Left ventricle myocardium inferior (tissue), 1 donor: ENCODE measurements around the gene CDC23. TPM values are rescaled to one million over a fixed set of nuclear protein-coding genes. Genes with fewer than 3 reads are reported as not detected.

ENCODE experiments used
- DNase-seq: peaks from one replicate; pipeline ENCODE4 v3.0.0-alpha.2; 2020
- H3K27ac ChIP-seq: fragments of 200-600 bp; replicated peaks from 2 replicates; pipeline ENCODE4 v1.8.0; 2021
- H3K27me3 ChIP-seq: fragments of 200-600 bp; 2 replicates; pipeline ENCODE4 v1.8.0; 2021; ENCODE audit warnings: low read depth
- H3K36me3 ChIP-seq: fragments of 200-600 bp; 2 replicates; pipeline ENCODE4 v1.8.0; 2021
- H3K4me1 ChIP-seq: fragments of 200-600 bp; 2 replicates; pipeline ENCODE4 v1.8.0; 2021
- H3K4me3 ChIP-seq: fragments of 200-600 bp; 2 replicates; pipeline ENCODE4 v1.8.0; 2021; ENCODE audit warnings: mild to moderate bottlenecking, moderate library complexity
- H3K9me3 ChIP-seq: fragments of 200-600 bp; replicated peaks from 2 replicates; pipeline ENCODE4 v1.8.0; 2021
- intact Hi-C: fragments of 100-400 bp; cut with micrococcal nuclease; formaldehyde crosslinking; loops from one replicate; pipeline ENCODE4 v1.11.0; 2022
- total RNA-seq: library from RNA; stranded (reverse); fragmentation: NEBNext Ultra II Directional; extraction: Animal tissue kit (Norgen Biotek cat#: 25700); gene quantifications from one replicate; pipeline ENCODE4 v1.2.1, GENCODE V29; 2021
- TF ChIP-seq, protein P1 (sequence below): fragments of 200-600 bp; IDR thresholded peaks from 2 replicates; pipeline ENCODE4 v1.8.0; 2021; ENCODE audit warnings: antibody characterized with exemption, mild to moderate bottlenecking, borderline replicate concordance
- donor health status: DM: no; HTN: yes; CAD: no; lungs with severe emphysema.

CDC23 gene
- total RNA-seq, 1 donor from 2014 or later = 20.2 TPM

DNA sequence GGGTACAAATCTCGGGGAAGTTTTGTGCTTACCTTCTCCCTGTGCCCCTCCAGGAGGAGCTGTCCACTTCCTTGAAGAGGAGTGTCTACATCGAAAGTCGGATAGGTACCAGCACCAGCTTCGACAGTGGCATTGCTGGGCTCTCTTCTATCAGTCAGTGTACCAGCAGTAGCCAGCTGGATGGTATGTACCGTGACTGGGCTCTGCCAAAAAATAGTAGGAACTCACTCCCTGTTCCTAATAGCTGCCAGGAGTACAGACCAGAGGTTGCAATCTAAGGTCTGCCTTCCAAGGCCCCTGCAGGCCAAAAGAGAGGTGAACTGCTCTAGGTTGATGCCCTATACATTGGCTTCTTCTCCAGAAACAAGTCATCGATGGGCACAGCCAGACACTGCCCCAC lies 30.3 kb downstream of the CDC23 start:
- H3K36me3 ChIP-seq = peaks cover 29% of the 10 kb centered on the region
- H3K9me3 ChIP-seq = no peaks in the 10 kb centered on the region
- DNase-seq = no peak
- H3K4me3 ChIP-seq = no peak overlapping the region
- TF ChIP-seq, protein P1, sequence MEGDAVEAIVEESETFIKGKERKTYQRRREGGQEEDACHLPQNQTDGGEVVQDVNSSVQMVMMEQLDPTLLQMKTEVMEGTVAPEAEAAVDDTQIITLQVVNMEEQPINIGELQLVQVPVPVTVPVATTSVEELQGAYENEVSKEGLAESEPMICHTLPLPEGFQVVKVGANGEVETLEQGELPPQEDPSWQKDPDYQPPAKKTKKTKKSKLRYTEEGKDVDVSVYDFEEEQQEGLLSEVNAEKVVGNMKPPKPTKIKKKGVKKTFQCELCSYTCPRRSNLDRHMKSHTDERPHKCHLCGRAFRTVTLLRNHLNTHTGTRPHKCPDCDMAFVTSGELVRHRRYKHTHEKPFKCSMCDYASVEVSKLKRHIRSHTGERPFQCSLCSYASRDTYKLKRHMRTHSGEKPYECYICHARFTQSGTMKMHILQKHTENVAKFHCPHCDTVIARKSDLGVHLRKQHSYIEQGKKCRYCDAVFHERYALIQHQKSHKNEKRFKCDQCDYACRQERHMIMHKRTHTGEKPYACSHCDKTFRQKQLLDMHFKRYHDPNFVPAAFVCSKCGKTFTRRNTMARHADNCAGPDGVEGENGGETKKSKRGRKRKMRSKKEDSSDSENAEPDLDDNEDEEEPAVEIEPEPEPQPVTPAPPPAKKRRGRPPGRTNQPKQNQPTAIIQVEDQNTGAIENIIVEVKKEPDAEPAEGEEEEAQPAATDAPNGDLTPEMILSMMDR = no peak
- H3K27ac ChIP-seq = peak overlapping the region; percentile 57
- no peaks in the 10 kb centered on the region for H3K27me3 ChIP-seq
- H3K4me1 ChIP-seq = peaks cover 29% of the 10 kb centered on the region
- intact Hi-C loops = no loop called here

DNA sequence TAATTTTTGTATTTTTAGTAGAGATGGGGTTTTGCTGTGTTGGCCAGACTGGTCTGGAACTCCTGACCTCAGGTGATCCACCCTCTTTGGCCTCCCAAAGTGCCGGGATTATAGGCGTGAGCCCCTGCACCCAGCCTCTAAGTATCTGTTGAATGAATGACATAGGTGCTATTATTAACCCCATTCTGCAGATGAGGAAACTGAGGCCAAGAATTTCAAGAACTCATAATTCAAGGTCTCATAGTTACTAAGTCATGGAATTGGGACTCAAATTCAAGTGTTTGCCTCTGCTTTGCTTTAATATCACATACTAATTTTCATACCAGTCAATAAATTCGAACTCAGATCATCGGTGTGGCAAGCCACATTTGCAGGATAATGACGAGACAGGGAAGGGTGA lies 32.3 kb downstream of the CDC23 start:
- no peak for DNase-seq
- no peaks in the 10 kb centered on the region for H3K9me3 ChIP-seq
- H3K4me3 ChIP-seq = no peak overlapping the region
- H3K36me3 ChIP-seq = peaks cover 25% of the 10 kb centered on the region
- peaks cover 47% of the 10 kb centered on the region for H3K4me1 ChIP-seq
- TF ChIP-seq, protein P1 = no peak
- H3K27ac ChIP-seq = no peak overlapping the region
- intact Hi-C loops = no loop called here
- no peaks in the 10 kb centered on the region for H3K27me3 ChIP-seq

DNA sequence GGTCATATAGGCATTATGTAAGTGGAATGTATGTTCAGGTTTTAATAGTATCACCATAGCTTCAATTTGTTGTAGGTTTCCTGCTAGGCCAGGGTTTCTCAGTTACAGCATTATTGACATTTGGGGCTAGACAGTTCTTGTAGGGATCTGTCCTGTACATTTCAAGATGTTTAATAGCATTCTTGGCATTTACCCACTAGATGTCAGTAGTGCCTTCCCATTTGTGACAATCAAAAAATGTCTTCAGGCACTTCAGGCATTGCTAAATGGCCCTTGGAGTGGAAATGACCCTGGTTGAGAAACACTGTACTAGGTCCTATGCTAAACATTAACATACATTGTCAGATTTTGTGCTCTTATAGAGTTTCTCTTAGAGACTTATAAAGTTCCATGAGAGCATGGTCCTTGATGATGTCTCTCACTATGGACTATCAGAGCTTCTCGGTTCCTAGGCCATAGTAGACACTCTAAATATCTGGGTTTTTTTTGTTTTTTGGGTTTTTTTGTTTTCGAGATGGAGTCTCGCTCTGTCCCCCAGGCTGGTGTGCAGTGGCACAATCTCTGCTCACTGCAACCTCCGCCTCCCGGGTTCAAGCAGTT lies 32.8 kb downstream of the CDC23 start:
- no peak overlapping the region for H3K4me3 ChIP-seq
- peaks cover 47% of the 10 kb centered on the region for H3K4me1 ChIP-seq
- no peak overlapping the region for H3K27ac ChIP-seq
- intact Hi-C loops = no loop called here
- DNase-seq = no peak
- H3K9me3 ChIP-seq = no peaks in the 10 kb centered on the region
- peaks cover 31% of the 10 kb centered on the region for H3K36me3 ChIP-seq
- TF ChIP-seq, protein P1 = peak; percentile 19
- no peaks in the 10 kb centered on the region for H3K27me3 ChIP-seq

DNA sequence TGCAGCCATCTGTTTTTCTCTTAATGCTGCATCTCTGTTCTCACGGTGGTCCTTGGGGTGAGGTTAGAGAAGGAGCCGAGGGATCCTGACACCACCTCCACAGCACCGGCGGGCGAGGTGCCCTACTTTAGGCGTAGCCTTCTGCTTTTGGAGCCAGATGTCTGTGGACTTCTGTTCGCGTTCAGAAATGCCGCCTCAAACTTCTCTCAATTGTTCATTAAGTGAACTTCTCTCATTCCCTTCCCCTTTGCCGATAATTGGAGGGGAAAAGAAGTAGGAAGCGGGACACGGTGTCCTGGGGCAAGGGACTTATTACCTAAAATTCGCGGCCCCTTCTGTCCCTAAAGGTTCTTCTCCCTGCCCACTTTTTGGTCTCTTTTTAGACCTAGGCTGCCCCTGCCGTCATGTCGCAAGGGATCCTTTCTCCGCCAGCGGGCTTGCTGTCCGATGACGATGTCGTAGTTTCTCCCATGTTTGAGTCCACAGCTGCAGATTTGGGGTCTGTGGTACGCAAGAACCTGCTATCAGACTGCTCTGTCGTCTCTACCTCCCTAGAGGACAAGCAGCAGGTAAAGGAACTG lies 33.8 kb downstream of the CDC23 start:
- Histone ChIP-seq H3K27me3 (no peaks in the 10 kb centered on the region), H3K27ac (no peak overlapping the region), H3K9me3 (no peaks in the 10 kb centered on the region), H3K4me1 (peaks cover 51% of the 10 kb centered on the region), H3K4me3 (peak overlapping the region; percentile 85), H3K36me3 (peaks cover 32% of the 10 kb centered on the region)
- no peak for DNase-seq
- TF ChIP-seq, protein P1 = no peak
- intact Hi-C loops = no loop called here

DNA sequence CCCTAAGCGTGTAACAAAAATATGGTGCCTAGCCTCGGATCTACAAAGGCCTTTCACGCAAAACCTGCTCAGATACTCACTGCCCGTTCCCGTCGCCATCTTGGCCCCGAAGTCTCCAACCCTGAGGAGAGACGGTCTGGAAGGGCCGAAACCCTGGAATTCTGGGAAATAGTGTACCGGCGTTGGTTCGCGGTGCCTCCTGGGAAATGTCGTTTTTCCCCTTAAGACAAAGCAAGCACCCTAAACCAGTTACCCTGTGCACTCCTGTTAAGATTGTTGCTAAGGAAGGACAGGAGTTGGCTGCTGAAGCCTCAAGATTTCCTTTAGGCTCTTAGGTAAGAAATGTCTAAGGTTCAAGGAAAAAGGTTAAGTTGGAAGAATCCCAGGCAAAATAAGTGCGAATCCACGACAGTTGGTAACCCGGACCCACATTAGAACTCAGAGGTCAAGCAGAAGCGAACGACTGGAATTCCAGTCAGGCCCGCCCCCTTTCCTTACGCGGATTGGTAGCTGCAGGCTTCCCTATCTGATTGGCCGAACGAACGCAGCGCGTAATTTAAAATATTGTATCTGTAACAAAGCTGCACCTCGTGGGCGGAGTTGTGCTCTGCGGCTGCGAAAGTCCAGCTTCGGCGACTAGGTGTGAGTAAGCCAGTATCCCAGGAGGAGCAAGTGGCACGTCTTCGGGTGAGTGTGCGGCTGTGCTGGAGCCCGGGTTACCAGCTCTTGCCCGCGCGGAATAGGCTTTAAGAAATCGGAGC lies 34.4 kb downstream of the CDC23 start, which contains the start of the genes BRD8 and KIF20A:
Gene BRD8 (minus strand): TSS at position 115 of the 761 bp plus-strand sequence. CDS start 16 bp downstream, at position 99.
Gene KIF20A (plus strand): TSS at position 597 of the 761 bp plus-strand sequence. CDS start 569 bp downstream, outside the sequence.
- intact Hi-C loops = no loop called here
- peak; percentile 94 for DNase-seq

More for the DNA sequence above, 34.4 kb downstream of the CDC23 start, which contains the start of the genes BRD8 and KIF20A:
- peaks cover 51% of the 10 kb centered on the region for H3K4me1 ChIP-seq
- TF ChIP-seq, protein P1 = no peak
- peak within 1 kb of the TSS; percentile 97 for H3K27ac ChIP-seq
- peak within 1 kb of the TSS; percentile 85 for H3K4me3 ChIP-seq
- H3K9me3 ChIP-seq = no peaks in the 10 kb centered on the region
- no peaks in the 10 kb centered on the region for H3K27me3 ChIP-seq
- peaks cover 37% of the 10 kb centered on the region for H3K36me3 ChIP-seq
